Gastroesophageal sphincter (tissue), 3 donors: ENCODE measurements around the gene NRP1.

Experiments
- CTCF ChIP-seq, 4 experiments: fragments of 200-600 bp in 2 of 4; fragments of 450-650 bp in 2 of 4; sonication (generic) in 1 of 4; IDR thresholded peaks; one replicate each; pipeline ENCODE4 v1.5.1; 2017 to 2019; ENCODE audit warnings: antibody characterized with exemption in 4 of 4, mild to moderate bottlenecking in 2 of 4, moderate library complexity in 2 of 4
- EP300 ChIP-seq: sonication (generic); formaldehyde crosslinking; IDR thresholded peaks from one replicate; pipeline ENCODE4 v1.6.1; 2017; ENCODE audit warnings: antibody characterized with exemption, mild to moderate bottlenecking
- POLR2A ChIP-seq, 2 donors: fragments of 450-650 bp; IDR thresholded peaks; one replicate each; pipeline ENCODE4 v1.6.1; 2017; ENCODE audit warnings: antibody characterized with exemption in 2 of 2, mild to moderate bottlenecking in 2 of 2, moderate library complexity in 1 of 2

GRCh38 chr10:33152146-33152545, 182.3 kb downstream of the NRP1 start:
- TF ChIP-seq CTCF (IDR thresholded peaks at IDR 0.05) (no peak), POLR2A (IDR thresholded peaks at IDR 0.05) (no peak), EP300 (no peak)
